Measurements from ENCODE around the gene RNF144A. TPM values are rescaled to one million over a fixed set of nuclear protein-coding genes. Genes with fewer than 3 reads are reported as not detected.

The RNF144A gene
- total RNA-seq, 1 experiment from 2014 or later, result 10.6 TPM

- no peak overlapping the region for H4K5ac ChIP-seq (ENCODE audit: insufficient read length, low read depth, low read length)
- H2BK120ac ChIP-seq (ENCODE audit: low read depth, low read length, poor library complexity, severe bottlenecking), result no peak overlapping the region
- no peaks in the 10 kb centered on the region for H3K27me3 ChIP-seq (ENCODE audit: insufficient read depth, low read length)
- H3K4me3 Mint-ChIP-seq, result no peak overlapping the region
- H3K9ac ChIP-seq (ENCODE audit: extremely low read depth, insufficient read length, low read length), result no peak overlapping the region
- peaks cover 0 to 2% of the 10 kb centered on the region in 2 experiments; a peak in 2 of 5 replicates for H3K9me3 Mint-ChIP-seq
- H3K36me3 Mint-ChIP-seq (ENCODE audit: insufficient read depth in 1 of 3, low read depth in 3 of 3), result peaks cover 5 to 16% (median 12%) of the 10 kb centered on the region in 3 experiments; a peak in 5 of 7 replicates
- WGBS (ENCODE audit: extremely low coverage, insufficient read length, low lambda C conversion rate), result no CpG with 5 or more reads among the region's 7 CpGs
- no peaks in the 10 kb centered on the region for H3K4me1 ChIP-seq (ENCODE audit: insufficient read depth, low read length)
- H3K18ac ChIP-seq (ENCODE audit: insufficient read length, low read depth, low read length), result no peak overlapping the region
- H3K23ac ChIP-seq (ENCODE audit: insufficient read length, low read depth, low read length), result no peak overlapping the region
- H2AK5ac ChIP-seq (ENCODE audit: insufficient read length, low read length), result no peak overlapping the region
- TF ChIP-seq, protein P1, sequence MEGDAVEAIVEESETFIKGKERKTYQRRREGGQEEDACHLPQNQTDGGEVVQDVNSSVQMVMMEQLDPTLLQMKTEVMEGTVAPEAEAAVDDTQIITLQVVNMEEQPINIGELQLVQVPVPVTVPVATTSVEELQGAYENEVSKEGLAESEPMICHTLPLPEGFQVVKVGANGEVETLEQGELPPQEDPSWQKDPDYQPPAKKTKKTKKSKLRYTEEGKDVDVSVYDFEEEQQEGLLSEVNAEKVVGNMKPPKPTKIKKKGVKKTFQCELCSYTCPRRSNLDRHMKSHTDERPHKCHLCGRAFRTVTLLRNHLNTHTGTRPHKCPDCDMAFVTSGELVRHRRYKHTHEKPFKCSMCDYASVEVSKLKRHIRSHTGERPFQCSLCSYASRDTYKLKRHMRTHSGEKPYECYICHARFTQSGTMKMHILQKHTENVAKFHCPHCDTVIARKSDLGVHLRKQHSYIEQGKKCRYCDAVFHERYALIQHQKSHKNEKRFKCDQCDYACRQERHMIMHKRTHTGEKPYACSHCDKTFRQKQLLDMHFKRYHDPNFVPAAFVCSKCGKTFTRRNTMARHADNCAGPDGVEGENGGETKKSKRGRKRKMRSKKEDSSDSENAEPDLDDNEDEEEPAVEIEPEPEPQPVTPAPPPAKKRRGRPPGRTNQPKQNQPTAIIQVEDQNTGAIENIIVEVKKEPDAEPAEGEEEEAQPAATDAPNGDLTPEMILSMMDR (conservative IDR thresholded peaks at IDR 0.05), result no peak
- H3K27ac Mint-ChIP-seq, result no peak overlapping the region
- H3K23me2 ChIP-seq (ENCODE audit: insufficient read length, low read depth, low read length, poor library complexity, severe bottlenecking), result no peaks in the 10 kb centered on the region
- no peaks in the 10 kb centered on the region for H3K27me3 Mint-ChIP-seq (ENCODE audit: low read depth)
- H3T11ph ChIP-seq (ENCODE audit: low read length), result no peak overlapping the region
- no peaks in the 10 kb centered on the region for H3K79me1 ChIP-seq (ENCODE audit: insufficient read depth, low read depth, low read length, poor library complexity, severe bottlenecking)
- H2AFZ ChIP-seq (ENCODE audit: low read length), result no peak overlapping the region
- H3K27ac ChIP-seq (ENCODE audit: insufficient read length, low read depth, low read length), result no peak overlapping the region
- no peaks in the 10 kb centered on the region for H4K20me1 ChIP-seq (ENCODE audit: control insufficient read depth, insufficient read depth, insufficient read length)
- H3K79me2 ChIP-seq (ENCODE audit: insufficient read depth, low read length), result 0 out of 2 replicates have a peak, but pooled peaks cover 2% of the 10 kb centered on the region
- no peak for DNase-seq
- no peaks in the 10 kb centered on the region for H3K9me3 ChIP-seq (ENCODE audit: control insufficient read depth, low read depth, low read length)
- H4K8ac ChIP-seq (replicated peaks; ENCODE audit: insufficient read length, low read depth, low read length), result no peak overlapping the region
- no peak overlapping the region for H2BK12ac ChIP-seq (ENCODE audit: insufficient read length, low read depth, low read length)
- peaks cover 0 to 7% of the 10 kb centered on the region in 2 experiments; a peak in 2 of 4 replicates for H3K4me1 Mint-ChIP-seq
- no peak overlapping the region for H3K4me2 ChIP-seq (ENCODE audit: insufficient read depth, insufficient read length, low read length)
- H3K56ac ChIP-seq (ENCODE audit: insufficient read length, low read depth, low read length), result no peak overlapping the region
- no peak overlapping the region for H3K14ac ChIP-seq (ENCODE audit: insufficient read depth, low read length)
- no peak overlapping the region for H2BK15ac ChIP-seq (ENCODE audit: low read depth, low read length)
- H2BK5ac ChIP-seq (ENCODE audit: insufficient read length, low read length), result no peak overlapping the region
- H4K91ac ChIP-seq (ENCODE audit: insufficient read length, low read depth, low read length), result no peak overlapping the region
- no peak overlapping the region for H2BK20ac ChIP-seq (ENCODE audit: low read depth, low read length, poor library complexity, severe bottlenecking)
- H3K4ac ChIP-seq (ENCODE audit: low read depth, low read length), result no peak overlapping the region
These were observed 50.1 kb downstream of the RNF144A start for GRCh38 chr2:6967301-6967700.

Measured in H9 (cell line).